Loucy (cell line): ENCODE measurements around the gene PGRMC2.

Source experiments
- H2AFZ ChIP-seq: fragments of 200-600 bp; sonication (generic); 2 replicates; pipeline ENCODE4 v1.6.0; 2016; ENCODE audit warnings: antibody characterized with exemption, mild to moderate bottlenecking, low read length, moderate library complexity
- H3F3A ChIP-seq: fragments of 200-600 bp; 2 replicates; pipeline ENCODE4 v1.6.0; 2016; ENCODE audit warnings: antibody characterized with exemption, low read depth, mild to moderate bottlenecking
- H3K27me3 ChIP-seq: fragments of 200-600 bp; sonication (generic); 2 replicates; pipeline ENCODE4 v1.6.1; 2014; ENCODE audit warnings: low read length, mild to moderate bottlenecking; ENCODE audit not compliant: insufficient read depth, poor library complexity, severe bottlenecking
- H3K36me3 ChIP-seq: fragments of 200-600 bp; sonication (generic); 2 replicates; pipeline ENCODE4 v1.6.1; 2016; ENCODE audit warnings: low read length; ENCODE audit not compliant: insufficient read depth
- H3K4me1 ChIP-seq: fragments of 200-600 bp; sonication (generic); 2 replicates; pipeline ENCODE4 v1.5.1; 2014; ENCODE audit warnings: low read length, mild to moderate bottlenecking; ENCODE audit not compliant: insufficient read depth, poor library complexity, severe bottlenecking
- H3K4me2 ChIP-seq: fragments of 200-600 bp; sonication (generic); 2 replicates; pipeline ENCODE4 v1.6.0; 2014; ENCODE audit warnings: antibody characterized with exemption, low read length, low read depth, mild to moderate bottlenecking; ENCODE audit not compliant: poor library complexity, severe bottlenecking
- H3K4me3 ChIP-seq: fragments of 200-600 bp; sonication (generic); 2 replicates; pipeline ENCODE4 v1.5.1; 2014; ENCODE audit warnings: low read length, mild to moderate bottlenecking, mixed read lengths; ENCODE audit not compliant: poor library complexity, severe bottlenecking
- H3K79me2 ChIP-seq: fragments of 200-600 bp; sonication (generic); 2 replicates; pipeline ENCODE4 v1.6.1; 2014; ENCODE audit warnings: low read length; ENCODE audit not compliant: insufficient read depth
- H3K9ac ChIP-seq: fragments of 200-600 bp; sonication (generic); 2 replicates; pipeline ENCODE4 v1.6.0; 2014; ENCODE audit warnings: mild to moderate bottlenecking, low read depth, low read length, moderate library complexity; ENCODE audit not compliant: poor library complexity, severe bottlenecking
- H3K9me2 ChIP-seq: fragments of 200-600 bp; sonication (generic); replicated peaks from 2 replicates; pipeline ENCODE4 v1.6.1; 2016; ENCODE audit warnings: low read depth, low read length, mixed read lengths
- H3K9me3 ChIP-seq: fragments of 200-600 bp; sonication (generic); 2 replicates; pipeline ENCODE4 v1.6.1; 2014; ENCODE audit warnings: mild to moderate bottlenecking, antibody characterized with exemption, low read length, low read depth; ENCODE audit not compliant: insufficient read depth
- H4K20me1 ChIP-seq: fragments of 200-600 bp; sonication (generic); 2 replicates; pipeline ENCODE4 v1.6.0; 2014; ENCODE audit warnings: antibody characterized with exemption, low read length, mild to moderate bottlenecking; ENCODE audit not compliant: insufficient read depth, poor library complexity, severe bottlenecking
- CTCF ChIP-seq: fragments of 200-600 bp; sonication (generic); conservative IDR thresholded peaks from 2 replicates; pipeline ENCODE4 v1.5.1; 2014; ENCODE audit warnings: mild to moderate bottlenecking, antibody characterized with exemption, low read length
- EZH2phosphoT487 ChIP-seq: fragments of 200-600 bp; IDR thresholded peaks from 2 replicates; pipeline ENCODE4 v1.6.1; 2018; ENCODE audit warnings: antibody characterized with exemption, mild to moderate bottlenecking, moderate library complexity, borderline replicate concordance

PGRMC2 gene

GRCh38 chr4:128333309-128334018 lies 45.9 kb upstream of the PGRMC2 start:
- no peaks in the 10 kb centered on the region for H3K27me3 ChIP-seq
- no peak for TF ChIP-seq EZH2phosphoT487
- no peak for TF ChIP-seq CTCF

GRCh38 chr4:128332081-128332480 lies 44.5 kb upstream of the PGRMC2 start:
- Histone ChIP-seq H3K4me2 (no peak overlapping the region), H3K36me3 (no peaks in the 10 kb centered on the region)

More at GRCh38 chr4:128333309-128334018, 45.9 kb upstream of the PGRMC2 start:
- Histone ChIP-seq H3K4me3 (no peak overlapping the region), H4K20me1 (no peaks in the 10 kb centered on the region), H3K4me1 (no peaks in the 10 kb centered on the region), H3K79me2 (no peaks in the 10 kb centered on the region), H3K9me3 (no peaks in the 10 kb centered on the region), H3K4me2 (no peak overlapping the region), H2AFZ (no peak overlapping the region), H3K36me3 (no peaks in the 10 kb centered on the region), H3K9ac (no peak overlapping the region), H3K9me2 (no peaks in the 10 kb centered on the region), H3F3A (no peaks in the 10 kb centered on the region)

DNA sequence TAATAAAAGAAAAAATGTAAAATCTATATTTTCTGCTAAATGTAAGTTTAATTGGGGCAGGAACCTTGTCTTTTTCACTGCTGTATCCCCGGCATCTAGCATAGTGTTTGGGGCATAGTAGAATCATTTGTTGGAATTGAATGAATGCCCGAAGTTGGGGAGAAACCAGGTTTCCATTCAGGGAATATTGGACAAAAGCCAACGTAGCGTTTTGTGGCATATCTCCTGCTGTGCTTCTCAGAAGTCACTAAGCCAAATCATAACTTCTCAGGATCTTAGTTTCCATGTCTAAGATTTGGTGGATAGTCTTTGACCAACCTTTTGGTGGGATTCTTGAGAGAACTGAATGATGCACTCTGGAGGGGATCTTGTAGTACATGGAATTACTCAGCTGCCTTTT lies 42.0 kb upstream of the PGRMC2 start:
- no peaks in the 10 kb centered on the region for H3K27me3 ChIP-seq
- H3F3A ChIP-seq: no peaks in the 10 kb centered on the region
- no peaks in the 10 kb centered on the region for H3K9me2 ChIP-seq
- H3K79me2 ChIP-seq: no peaks in the 10 kb centered on the region
- no peak overlapping the region for H3K4me3 ChIP-seq
- no peaks in the 10 kb centered on the region for H3K36me3 ChIP-seq
- TF ChIP-seq EZH2phosphoT487 (no peak), CTCF (no peak)
- H3K9ac ChIP-seq: no peak overlapping the region
- H3K4me1 ChIP-seq: no peaks in the 10 kb centered on the region
- no peak overlapping the region for H2AFZ ChIP-seq
- H4K20me1 ChIP-seq: no peaks in the 10 kb centered on the region
- no peaks in the 10 kb centered on the region for H3K9me3 ChIP-seq
- no peak overlapping the region for H3K4me2 ChIP-seq

More at GRCh38 chr4:128332081-128332480, 44.5 kb upstream of the PGRMC2 start:
- Histone ChIP-seq H3K27me3 (no peaks in the 10 kb centered on the region), H3K9me2 (no peaks in the 10 kb centered on the region), H3K4me1 (no peaks in the 10 kb centered on the region), H3K4me3 (no peak overlapping the region), H3K79me2 (no peaks in the 10 kb centered on the region), H4K20me1 (no peaks in the 10 kb centered on the region), H3K9me3 (no peaks in the 10 kb centered on the region), H3K9ac (no peak overlapping the region), H2AFZ (no peak overlapping the region), H3F3A (no peaks in the 10 kb centered on the region)
- no peak for TF ChIP-seq CTCF
- no peak for TF ChIP-seq EZH2phosphoT487
